IMR-90 (cell line): ENCODE data around the gene TMEM107. TPM values are rescaled to one million over a fixed set of nuclear protein-coding genes. Genes with fewer than 3 reads are reported as not detected.

Experiments
- ATAC-seq: fragments of 200-7000 bp; cut with Tn5 transposase; 2 replicates; pipeline ENCODE4 v1.9.1; 2020; ENCODE audit warnings: low read depth, mild to moderate bottlenecking, moderate library complexity
- BruUV-seq: library from RNA; stranded (reverse); fragments of 400-500 nt; replicated peaks from 2 replicates; lab custom pipeline; 2021; lab: Mats Ljungman, UMichigan
- CTCF ChIA-PET: fragments of 300-600 bp; formaldehyde crosslinking; extraction: SDS; loops from one replicate; lab custom pipeline; 2021; ENCODE audit warnings: antibody characterized with exemption; lab: Yijun Ruan, JAX
- POLR2A ChIA-PET: fragments of 300-600 bp; sonication (Branson Sonifier 250); formaldehyde crosslinking; loops from one replicate; lab custom pipeline; 2022; ENCODE audit warnings: antibody characterized with exemption; ENCODE audit not compliant: unreplicated experiment; lab: Charles Lee
- DNase-seq: peaks from one replicate; pipeline ENCODE4 v3.0.0; 2013
- H2AFZ ChIP-seq: replicated peaks from 2 replicates; pipeline ENCODE3; 2013; ENCODE audit warnings: low read length, mild to moderate bottlenecking; ENCODE audit not compliant: poor library complexity
- H2AK5ac ChIP-seq: 2 replicates; pipeline ENCODE4 v1.6.1; 2013; ENCODE audit warnings: low read depth, low read length, inconsistent platforms
- H2AK9ac ChIP-seq: replicated peaks from 2 replicates; pipeline ENCODE3; 2013; ENCODE audit warnings: mild to moderate bottlenecking, low read depth, low read length, moderate library complexity; ENCODE audit not compliant: poor library complexity
- H2BK120ac ChIP-seq: 2 replicates; pipeline ENCODE4 v1.6.1; 2013; ENCODE audit warnings: low read depth, low read length, inconsistent platforms
- H2BK15ac ChIP-seq: 3 replicates; pipeline ENCODE4 v1.6.1; 2013; ENCODE audit warnings: low read depth, low read length, inconsistent platforms
- H2BK20ac ChIP-seq: 2 replicates; pipeline ENCODE4 v1.6.1; 2013; ENCODE audit warnings: low read depth, mild to moderate bottlenecking, inconsistent platforms, low read length, moderate library complexity
- H2BK5ac ChIP-seq: 2 replicates; pipeline ENCODE4 v1.6.1; 2013; ENCODE audit warnings: mild to moderate bottlenecking, low read depth, low read length, inconsistent platforms; ENCODE audit not compliant: poor library complexity, severe bottlenecking
- H3K14ac ChIP-seq: replicated peaks from 2 replicates; pipeline ENCODE4 v1.6.1; 2013; ENCODE audit warnings: low read depth, low read length, inconsistent platforms
- H3K18ac ChIP-seq: 2 replicates; pipeline ENCODE4 v1.6.1; 2013; ENCODE audit warnings: low read depth, low read length, control low read depth
- H3K23ac ChIP-seq: 2 replicates; pipeline ENCODE4 v1.6.1; 2013; ENCODE audit warnings: low read depth, low read length, inconsistent platforms
- H3K27ac ChIP-seq: 2 replicates; pipeline ENCODE4 v1.5.1; 2013; ENCODE audit warnings: mild to moderate bottlenecking, control low read depth, low read length; ENCODE audit not compliant: insufficient read depth
- H3K27me3 ChIP-seq: 2 replicates; pipeline ENCODE4 v1.6.1; 2013; ENCODE audit warnings: low read length; ENCODE audit not compliant: control insufficient read depth, insufficient read depth
- H3K36me3 ChIP-seq: 2 replicates; pipeline ENCODE4 v1.6.1; 2013; ENCODE audit warnings: low read length, mixed read lengths; ENCODE audit not compliant: control insufficient read depth, insufficient read depth
- H3K4ac ChIP-seq: 2 replicates; pipeline ENCODE4 v1.6.1; 2013; ENCODE audit warnings: low read depth, low read length, inconsistent platforms
- H3K4me1 ChIP-seq: 2 replicates; pipeline ENCODE4 v1.6.1; 2013; ENCODE audit warnings: low read length, mixed read lengths; ENCODE audit not compliant: control insufficient read depth, insufficient read depth
- H3K4me2 ChIP-seq: 2 replicates; pipeline ENCODE4 v1.6.1; 2013; ENCODE audit warnings: low read depth, mild to moderate bottlenecking, control low read depth, low read length, moderate library complexity
- H3K4me3 ChIP-seq: 2 replicates; pipeline ENCODE4 v1.5.1; 2013; ENCODE audit warnings: low read depth, mild to moderate bottlenecking, control low read depth, low read length, moderate library complexity; ENCODE audit not compliant: insufficient read depth
- H3K56ac ChIP-seq: 2 replicates; pipeline ENCODE4 v1.6.1; 2013; ENCODE audit warnings: low read length, inconsistent platforms; ENCODE audit not compliant: insufficient read depth; ENCODE audit errors: extremely low read depth
- H3K79me1 ChIP-seq, 2 experiments: 2 replicates each; pipeline ENCODE4 v1.6.1; 2013; ENCODE audit warnings: low read length in 2 of 2, inconsistent platforms in 1 of 2, low read depth in 1 of 2
- H3K9ac ChIP-seq: 2 replicates; pipeline ENCODE4 v1.6.1; 2013; ENCODE audit warnings: low read depth, low read length, control low read depth
- H3K9me1 ChIP-seq: 2 replicates; pipeline ENCODE4 v1.6.1; 2013; ENCODE audit warnings: low read length, inconsistent platforms; ENCODE audit not compliant: insufficient read depth
- H3K9me3 ChIP-seq: 2 replicates; pipeline ENCODE4 v1.6.1; 2013; ENCODE audit warnings: low read length; ENCODE audit not compliant: control insufficient read depth, insufficient read depth
- H4K20me1 ChIP-seq: 2 replicates; pipeline ENCODE4 v1.6.1; 2013; ENCODE audit warnings: low read length, inconsistent platforms; ENCODE audit not compliant: insufficient read depth
- H4K5ac ChIP-seq: 2 replicates; pipeline ENCODE4 v1.6.1; 2013; ENCODE audit warnings: mild to moderate bottlenecking, low read depth, low read length, control low read depth
- H4K8ac ChIP-seq, 2 experiments: 2 replicates each; pipeline ENCODE4 v1.6.1; 2013; ENCODE audit warnings: low read depth in 2 of 2, low read length in 2 of 2, control low read depth in 1 of 2, inconsistent platforms in 1 of 2
- H4K91ac ChIP-seq: 2 replicates; pipeline ENCODE4 v1.6.1; 2013; ENCODE audit warnings: low read depth, low read length, inconsistent platforms; ENCODE audit not compliant: insufficient read depth
- CTCF ChIP-seq: conservative IDR thresholded peaks from 2 replicates; pipeline ENCODE4 v1.5.1; 2012; ENCODE audit warnings: mild to moderate bottlenecking, low read depth, low read length, improper control_type of control experiment
- FOS ChIP-seq: fragments of 150-350 bp; IDR thresholded peaks from 2 replicates; pipeline ENCODE4 v1.6.1; 2016; ENCODE audit warnings: low read depth, low read length
- RAD21 ChIP-seq: IDR thresholded peaks from 2 replicates; pipeline ENCODE4 v1.6.1; 2012; ENCODE audit warnings: low read length, improper control_type of control experiment
- RFX5 ChIP-seq: IDR thresholded peaks from 2 replicates; pipeline ENCODE4 v1.8.0; 2012; ENCODE audit warnings: low read depth, mild to moderate bottlenecking, low read length, moderate library complexity
- WGBS, 2 experiments: methylation state at CpG; one replicate each; pipeline versions ENCODE4 v1.1.5 to v1.1.7; 2013; ENCODE audit warnings: missing lambda C conversion rate in 2 of 2; ENCODE audit not compliant: insufficient read length in 1 of 2; ENCODE audit errors: extremely low coverage in 2 of 2; 5-methylcytosine and 5-hydroxymethylcytosine counted together
- dilution Hi-C: fragments of 300-500 bp; cut with HindIII; formaldehyde crosslinking; loops from one replicate; pipeline ENCODE4 v1.14.3; 2018; ENCODE audit warnings: low sequenced_read_pairs; ENCODE audit not compliant: unreplicated experiment
- in situ Hi-C: fragments of 300-500 bp; cut with MboI; formaldehyde crosslinking; loops from 3 replicates; pipeline ENCODE4 v1.14.3; 2019; ENCODE audit warnings: low sequenced_read_pairs, inconsistent platforms, mixed read lengths
- intact Hi-C: fragments of 100-400 bp; cut with micrococcal nuclease; formaldehyde crosslinking; loops from 2 replicates; pipeline ENCODE4 v1.10.0; 2022
- polyA plus RNA-seq, 3 experiments: library from polyadenylated mRNA; depleted of rRNA; stranded (reverse); fragments of >200 nt; gene quantifications; 2 replicates each; pipeline ENCODE4 v1.2.3, GENCODE V29; 2012; ENCODE audit warnings: low replicate concordance in 1 of 3
- total RNA-seq: library from RNA; depleted of rRNA; stranded (reverse); fragments of >200 nt; gene quantifications from 2 replicates; pipeline ENCODE4 v1.2.3, GENCODE V29; 2012
- TF ChIP-seq, protein P1 (sequence below): fragments of 150-350 bp; IDR thresholded peaks from 2 replicates; pipeline ENCODE4 v1.6.1; 2017; ENCODE audit warnings: mild to moderate bottlenecking, antibody characterized with exemption, low read length, low read depth

TMEM107 gene
- total and polyA plus RNA-seq, 2 of the 4 experiments (the other 2 are of a cell fraction): 12.9 to 14.3 TPM

- peaks cover 7% of the 10 kb centered on the region; the same call in 1 of the 2 replicates for H3K36me3 ChIP-seq
- peak overlapping the region; percentile 43 for H3K18ac ChIP-seq
- no TSS peak for BruUV-seq
These were observed 47.4 kb upstream of the TMEM107 start for GRCh38 chr17:8223356-8224126.

More at GRCh38 chr17:8223356-8224126, 47.4 kb upstream of the TMEM107 start:
- Histone ChIP-seq H4K91ac (peak overlapping the region; percentile 94), H2AK9ac (peak overlapping the region; percentile 98), H3K27me3 (no peaks in the 10 kb centered on the region), H2BK5ac (peak overlapping the region; percentile 81), H2AK5ac (peak overlapping the region; percentile 94), H3K79me1 (peaks cover 0 to 8% of the 10 kb centered on the region in 2 experiments; a peak in 1 of 4 replicates), H2BK15ac (peak overlapping the region; percentile 61; the same call in 2 of the 3 replicates), H3K14ac (peak overlapping the region; percentile 95), H4K8ac (peak overlapping the region; percentile 84 to 94), H3K4ac (peak overlapping the region; percentile 98), H3K9ac (peak overlapping the region; percentile 87), H3K4me1 (peaks cover 9% of the 10 kb centered on the region), H2BK120ac (peak overlapping the region; percentile 56; the same call in 1 of the 2 replicates), H3K9me3 (no peaks in the 10 kb centered on the region), H3K4me3 (peak overlapping the region; percentile 62), H4K20me1 (peaks cover 26% of the 10 kb centered on the region), H3K23ac (peak overlapping the region; percentile 96), H2AFZ (peak overlapping the region; percentile 95), H4K5ac (peak overlapping the region; percentile 58), H3K56ac (peak overlapping the region; percentile 95), H3K9me1 (peaks cover 14% of the 10 kb centered on the region), H3K4me2 (peak overlapping the region; percentile 75), H2BK20ac (no peak overlapping the region), H3K27ac (peak overlapping the region; percentile 85)
- peak; percentile 4 for ATAC-seq
- intact Hi-C loops: loop anchor here (5.0 kb wide), 2 partner anchors 86 to 161 kb away; no protein-coding TSS in a partner anchor
- peak; percentile 47 for DNase-seq
- TF ChIP-seq, protein P1, sequence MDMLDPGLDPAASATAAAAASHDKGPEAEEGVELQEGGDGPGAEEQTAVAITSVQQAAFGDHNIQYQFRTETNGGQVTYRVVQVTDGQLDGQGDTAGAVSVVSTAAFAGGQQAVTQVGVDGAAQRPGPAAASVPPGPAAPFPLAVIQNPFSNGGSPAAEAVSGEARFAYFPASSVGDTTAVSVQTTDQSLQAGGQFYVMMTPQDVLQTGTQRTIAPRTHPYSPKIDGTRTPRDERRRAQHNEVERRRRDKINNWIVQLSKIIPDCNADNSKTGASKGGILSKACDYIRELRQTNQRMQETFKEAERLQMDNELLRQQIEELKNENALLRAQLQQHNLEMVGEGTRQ: peak; percentile 49
- TF ChIP-seq CTCF: peak; percentile 34; the same call in 1 of the 2 replicates
- no peak for TF ChIP-seq FOS
- TF ChIP-seq RFX5: no peak
- peak; percentile 29; the same call in 1 of the 2 replicates for TF ChIP-seq RAD21
- 0% methylated on average over 4 of the region's 27 CpGs; no CpG with 5 or more reads in 1 of the 2 experiments for WGBS, 2 experiments
- ChIA-PET CTCF (interaction anchor here (1.0 to 1.2 kb wide), 2 partner anchors 102 to 160 kb away, joined by 3 to 4 read pairs; no protein-coding TSS in a partner anchor), POLR2A (interaction anchor here (1.3 kb wide), 1 partner anchor 50 kb away, joined by 3 read pairs; no protein-coding TSS in a partner anchor)
- in situ Hi-C loops: loop anchor here (5.0 kb wide), 1 partner anchor 101 kb away; the partner anchor contains the start of gene HES7
- dilution Hi-C loops: no loop called here
